Fibroblast of lung (primary cell): ENCODE results near the gene SLC35B1.

ENCODE experiments used
- EZH2 ChIP-seq: IDR thresholded peaks from 2 replicates; pipeline ENCODE4 v1.5.1; 2012; ENCODE audit warnings: low read length, control low read depth, mild to moderate bottlenecking; ENCODE audit errors: missing control alignments
- TF ChIP-seq, protein P1 (sequence below), 2 donors: IDR thresholded peaks in 1 of 2; conservative IDR thresholded peaks in 1 of 2; 1 replicate in 1 of 2; 2 replicates in 1 of 2; pipeline ENCODE4 v1.5.1; 2011 to 2012; ENCODE audit warnings: low read length in 2 of 2, control low read depth in 1 of 2, inconsistent platforms in 1 of 2, low read depth in 1 of 2, mild to moderate bottlenecking in 1 of 2

DNA sequence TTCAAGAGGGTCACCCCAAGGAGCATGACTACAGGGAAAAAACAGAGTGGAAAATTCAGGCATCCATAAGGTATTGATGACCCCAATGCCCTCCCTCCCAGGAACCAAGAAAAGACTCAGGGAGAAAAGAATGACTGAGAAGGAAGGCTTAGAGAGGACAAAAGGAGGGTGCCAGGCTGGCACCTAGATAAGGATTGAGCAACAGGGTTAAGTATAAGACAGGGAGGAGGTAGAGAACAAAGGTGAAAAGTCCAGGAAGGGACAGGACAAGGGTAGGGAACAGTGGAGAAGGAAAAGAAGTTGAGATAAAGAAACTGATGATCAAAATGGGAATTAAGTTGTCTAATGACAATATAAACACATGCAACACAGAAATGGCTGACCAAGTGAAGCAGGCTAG is 2.5 kb downstream of the SLC35B1 start:
- TF ChIP-seq, protein P1, sequence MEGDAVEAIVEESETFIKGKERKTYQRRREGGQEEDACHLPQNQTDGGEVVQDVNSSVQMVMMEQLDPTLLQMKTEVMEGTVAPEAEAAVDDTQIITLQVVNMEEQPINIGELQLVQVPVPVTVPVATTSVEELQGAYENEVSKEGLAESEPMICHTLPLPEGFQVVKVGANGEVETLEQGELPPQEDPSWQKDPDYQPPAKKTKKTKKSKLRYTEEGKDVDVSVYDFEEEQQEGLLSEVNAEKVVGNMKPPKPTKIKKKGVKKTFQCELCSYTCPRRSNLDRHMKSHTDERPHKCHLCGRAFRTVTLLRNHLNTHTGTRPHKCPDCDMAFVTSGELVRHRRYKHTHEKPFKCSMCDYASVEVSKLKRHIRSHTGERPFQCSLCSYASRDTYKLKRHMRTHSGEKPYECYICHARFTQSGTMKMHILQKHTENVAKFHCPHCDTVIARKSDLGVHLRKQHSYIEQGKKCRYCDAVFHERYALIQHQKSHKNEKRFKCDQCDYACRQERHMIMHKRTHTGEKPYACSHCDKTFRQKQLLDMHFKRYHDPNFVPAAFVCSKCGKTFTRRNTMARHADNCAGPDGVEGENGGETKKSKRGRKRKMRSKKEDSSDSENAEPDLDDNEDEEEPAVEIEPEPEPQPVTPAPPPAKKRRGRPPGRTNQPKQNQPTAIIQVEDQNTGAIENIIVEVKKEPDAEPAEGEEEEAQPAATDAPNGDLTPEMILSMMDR (conservative IDR thresholded peaks at IDR 0.05 in 1 of 2, IDR thresholded peaks at IDR 0.05 in 1 of 2; ENCODE audit: low read depth in 1 of 2, low read length in 2 of 2), result no peak
- TF ChIP-seq EZH2, result no peak
